Endodermal cell (in vitro differentiated cells): ENCODE data around the gene TIPARP. TPM values are rescaled to one million over a fixed set of nuclear protein-coding genes. Genes with fewer than 3 reads are reported as not detected.

ENCODE experiments used
- DNase-seq: peaks from one replicate; pipeline ENCODE4 v3.0.0-alpha.2; 2017
- H3K27ac ChIP-seq: 2 replicates; pipeline ENCODE4 v1.5.1; 2013; ENCODE audit warnings: mild to moderate bottlenecking, low read depth, low read length, moderate library complexity
- H3K27me3 ChIP-seq: 2 replicates; pipeline ENCODE4 v1.6.1; 2013; ENCODE audit warnings: mild to moderate bottlenecking, low read length, moderate library complexity; ENCODE audit not compliant: insufficient read depth, control insufficient read depth, poor library complexity, severe bottlenecking
- H3K36me3 ChIP-seq: 2 replicates; pipeline ENCODE4 v1.7.0; 2013; ENCODE audit warnings: mild to moderate bottlenecking, low read length, moderate library complexity; ENCODE audit not compliant: control insufficient read depth, insufficient read depth
- H3K4me1 ChIP-seq: one replicate; pipeline ENCODE4 v1.7.0; 2013; ENCODE audit warnings: low read length; ENCODE audit not compliant: control insufficient read depth, insufficient read depth
- H3K4me3 ChIP-seq: 2 replicates; pipeline ENCODE4 v1.5.1; 2013; ENCODE audit warnings: mild to moderate bottlenecking, low read length, moderate library complexity
- H3K9ac ChIP-seq: 2 replicates; pipeline ENCODE4 v1.6.1; 2013; ENCODE audit warnings: mild to moderate bottlenecking, low read length, moderate library complexity; ENCODE audit not compliant: poor library complexity, severe bottlenecking; ENCODE audit errors: extremely low read depth
- H3K9me3 ChIP-seq: 2 replicates; pipeline ENCODE4 v1.6.1; 2013; ENCODE audit warnings: mild to moderate bottlenecking, low read length, moderate library complexity; ENCODE audit not compliant: control insufficient read depth
- H3K27ac Mint-ChIP-seq: 2 replicates; pipeline ENCODE4 v1.8.0; 2020; ENCODE audit warnings: mixed read lengths
- H3K27me3 Mint-ChIP-seq: 2 replicates; pipeline ENCODE4 v1.8.0; 2021; ENCODE audit warnings: mild to moderate bottlenecking, mixed read lengths; ENCODE audit not compliant: insufficient read depth
- H3K36me3 Mint-ChIP-seq: 2 replicates; pipeline ENCODE4 v1.8.0; 2020; ENCODE audit warnings: low read depth, mixed read lengths
- H3K4me1 Mint-ChIP-seq: 2 replicates; pipeline ENCODE4 v1.8.0; 2020; ENCODE audit warnings: mixed read lengths
- H3K4me3 Mint-ChIP-seq: 2 replicates; pipeline ENCODE4 v1.8.0; 2020; ENCODE audit warnings: mild to moderate bottlenecking, moderate library complexity, mixed read lengths
- H3K9me3 Mint-ChIP-seq: 2 replicates; pipeline ENCODE4 v1.8.0; 2020; ENCODE audit warnings: mild to moderate bottlenecking, mixed read lengths
- CTCF ChIP-seq: fragments of 200-600 bp; sonication (generic); conservative IDR thresholded peaks from 2 replicates; pipeline ENCODE4 v1.5.0; 2021; ENCODE audit warnings: antibody characterized with exemption, mild to moderate bottlenecking
- WGBS, 2 experiments: methylation state at CpG; one replicate each; pipeline versions ENCODE4 v1.1.5 to v1.1.7; 2013; ENCODE audit warnings: missing lambda C conversion rate in 2 of 2, mixed read lengths in 1 of 2; ENCODE audit not compliant: insufficient coverage in 1 of 2, insufficient read length in 1 of 2; 5-methylcytosine and 5-hydroxymethylcytosine counted together
- total RNA-seq, 2 donors: library from RNA; stranded (reverse); fragmentation: NEBNext Ultra II Directional in 1 of 2; extraction: Animal tissue kit (Norgen Biotek cat#: 25700) in 1 of 2; gene quantifications; 2 replicates in 1 of 2; 3 replicates in 1 of 2; pipeline ENCODE4 v1.2.1, GENCODE V29; 2021

The TIPARP gene
- total RNA-seq, 2 donors from 2014 or later = 27.1 to 34.3 TPM

DNA sequence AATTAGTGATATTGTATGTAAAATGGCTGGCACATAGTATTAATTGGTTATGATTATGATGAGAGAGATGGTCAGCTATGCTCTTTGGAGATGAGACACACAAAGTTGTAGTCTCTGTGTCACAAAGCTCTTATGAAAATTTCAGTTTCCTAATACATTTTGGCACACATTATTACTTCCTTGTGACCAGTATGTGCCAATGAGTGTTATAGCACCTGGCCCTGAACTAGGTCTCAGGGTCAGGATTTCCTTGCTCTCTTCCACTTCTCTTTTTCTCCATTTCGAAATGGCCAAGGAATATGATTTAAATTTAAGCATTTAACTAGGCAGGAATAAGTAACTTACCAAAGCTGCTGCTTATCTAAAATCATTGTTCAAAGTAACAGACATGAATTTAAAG is 28.0 kb downstream of the TIPARP start:
- Mint-ChIP-seq H3K4me1 (peaks cover 17% of the 10 kb centered on the region), H3K36me3 (peaks cover 76% of the 10 kb centered on the region), H3K27ac (no peak overlapping the region), H3K4me3 (no peak overlapping the region), H3K9me3 (no peaks in the 10 kb centered on the region), H3K27me3 (no peaks in the 10 kb centered on the region)
- Histone ChIP-seq H3K9ac (no peak overlapping the region), H3K9me3 (peaks cover 7% of the 10 kb centered on the region), H3K4me3 (no peak overlapping the region), H3K4me1 (peaks cover 9% of the 10 kb centered on the region), H3K27ac (no peak overlapping the region), H3K36me3 (peaks cover 84% of the 10 kb centered on the region), H3K27me3 (no peaks in the 10 kb centered on the region)
- no peak for DNase-seq
- 92% methylated on average over 1 of the region's 1 CpG; no CpG with 5 or more reads in 1 of the 2 experiments for WGBS, 2 experiments
- no peak for TF ChIP-seq CTCF

DNA sequence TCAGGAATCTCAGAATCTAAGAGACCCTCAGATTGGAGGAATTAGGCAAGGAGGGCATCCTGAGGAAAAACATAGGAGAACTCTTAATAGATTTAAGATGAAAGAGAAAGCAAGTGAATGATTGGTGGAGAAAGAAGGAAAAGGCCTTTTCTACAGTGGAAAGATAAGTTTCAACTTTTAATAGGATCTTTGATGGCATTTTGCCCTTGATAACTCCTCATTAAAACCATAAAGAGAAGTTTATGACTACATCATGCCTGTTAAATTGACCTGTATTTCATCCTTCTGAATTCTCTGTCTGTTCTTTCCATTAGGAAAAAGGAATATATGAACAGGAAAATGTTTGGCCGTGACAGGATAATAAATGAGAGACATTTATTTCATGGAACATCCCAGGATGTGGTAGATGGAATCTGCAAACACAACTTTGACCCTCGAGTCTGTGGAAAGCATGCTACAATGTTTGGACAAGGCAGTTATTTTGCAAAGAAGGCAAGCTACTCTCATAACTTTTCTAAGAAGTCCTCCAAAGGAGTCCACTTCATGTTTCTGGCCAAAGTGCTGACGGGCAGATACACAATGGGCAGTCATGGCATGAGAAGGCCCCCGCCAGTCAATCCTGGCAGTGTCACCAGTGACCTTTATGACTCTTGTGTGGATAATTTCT is 30.1 kb downstream of the TIPARP start:
- peaks cover 9% of the 10 kb centered on the region for H3K4me1 ChIP-seq
- H3K27me3 ChIP-seq = no peaks in the 10 kb centered on the region
- Mint-ChIP-seq H3K27me3 (no peaks in the 10 kb centered on the region), H3K9me3 (no peaks in the 10 kb centered on the region), H3K4me1 (peaks cover 15% of the 10 kb centered on the region), H3K36me3 (peaks cover 71% of the 10 kb centered on the region), H3K4me3 (no peak overlapping the region), H3K27ac (peak overlapping the region; percentile 18)
- no peak overlapping the region for H3K27ac ChIP-seq
- H3K4me3 ChIP-seq = peak overlapping the region; percentile 4
- WGBS, 2 experiments = 94 to 95% methylated on average over 4 of the region's 4 CpGs
- DNase-seq = no peak
- peaks cover 7% of the 10 kb centered on the region for H3K9me3 ChIP-seq
- TF ChIP-seq CTCF = no peak
- H3K9ac ChIP-seq = no peak overlapping the region
- H3K36me3 ChIP-seq = peaks cover 86% of the 10 kb centered on the region

DNA sequence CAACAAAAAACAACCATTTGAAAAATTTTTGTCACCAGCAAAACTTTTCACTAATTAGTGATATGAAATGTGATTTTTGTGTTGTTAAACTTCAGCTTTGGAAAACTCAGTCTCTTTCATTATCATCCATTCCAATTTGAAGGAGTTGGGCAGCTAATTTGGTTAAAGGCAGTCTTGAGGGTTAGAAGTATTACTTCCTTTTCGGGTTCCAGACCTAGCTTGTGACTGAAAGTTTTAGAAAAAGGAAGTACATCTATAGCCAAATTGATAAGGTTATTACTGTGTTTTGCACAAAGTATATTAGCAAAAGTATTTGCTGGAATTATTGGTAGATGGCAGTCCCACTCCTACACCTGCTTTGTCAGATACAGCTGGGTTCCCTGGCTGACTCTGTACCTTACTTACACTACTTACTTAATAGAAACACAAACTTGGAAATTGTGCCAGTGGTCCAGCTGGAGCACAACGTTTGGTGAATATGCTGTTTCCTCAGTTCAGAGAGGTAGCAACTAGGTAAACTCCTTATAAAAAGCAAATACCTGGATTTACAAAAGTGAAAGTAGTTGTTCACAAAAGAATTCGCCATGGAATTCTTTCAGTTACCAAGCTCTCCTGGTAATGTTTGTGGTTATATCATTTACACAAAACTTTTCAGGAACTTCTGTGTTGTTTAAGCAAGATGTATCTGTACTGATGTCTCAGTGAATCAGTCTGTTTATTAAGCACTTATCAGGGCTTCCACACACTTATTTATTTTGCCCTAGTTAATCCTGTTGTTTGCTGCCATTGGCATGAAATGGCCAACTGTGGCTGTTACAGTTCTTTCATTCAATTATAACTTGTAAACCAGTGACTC is 31.6 kb downstream of the TIPARP start:
- TF ChIP-seq CTCF = no peak
- peaks cover 73% of the 10 kb centered on the region for H3K36me3 Mint-ChIP-seq
- Histone ChIP-seq H3K27ac (no peak overlapping the region), H3K36me3 (peaks cover 91% of the 10 kb centered on the region), H3K4me3 (no peak overlapping the region), H3K9me3 (peaks cover 22% of the 10 kb centered on the region), H3K4me1 (peaks cover 9% of the 10 kb centered on the region), H3K9ac (no peak overlapping the region), H3K27me3 (no peaks in the 10 kb centered on the region)
- no peak for DNase-seq
- H3K27ac Mint-ChIP-seq = no peak overlapping the region
- H3K4me1 Mint-ChIP-seq = peaks cover 17% of the 10 kb centered on the region
- no peaks in the 10 kb centered on the region for H3K9me3 Mint-ChIP-seq
- H3K4me3 Mint-ChIP-seq = no peak overlapping the region
- no peaks in the 10 kb centered on the region for H3K27me3 Mint-ChIP-seq
- WGBS, 2 experiments = 89 to 100% methylated on average over 2 to 3 of the region's 3 CpGs
